ENCODE results near the gene ELF4. TPM values are rescaled to one million over a fixed set of nuclear protein-coding genes. Genes with fewer than 3 reads are reported as not detected.

Gene ELF4
- total and polyA plus RNA-seq, 2 of the 13 experiments (the other 11 are each of a cell fraction or from before 2014, with no cell fraction given), result 1.3 to 2.6 TPM

- TF ChIP-seq ZNF234 (CRISPR knock-in tag; conservative IDR thresholded peaks at IDR 0.05) (no peak), RNF2 (conservative IDR thresholded peaks at IDR 0.05; ENCODE audit: low read depth) (no peak), AFF4 (CRISPR knock-in tag; IDR thresholded peaks at IDR 0.05) (no peak)
These were observed 95.1 kb downstream of the ELF4 start (continued) for GRCh38 chrX:130015181-130015580.

Other genes with a start within 250 kb of the ELF4 start
- gene UTP14A, start 204.3 kb downstream of the ELF4 start, total RNA-seq (2016; rRNA removed; fragmentation: Illumina TruSeq; extraction: Trizol), result 19.0 and 27.4 TPM in 2 replicates
- 6.5 and 7.4 TPM in 2 replicates for gene UTP14A, start 204.3 kb downstream of the ELF4 start, polyA plus RNA-seq (2011; rRNA removed)
- 1.4 and 4.1 TPM in 2 replicates for gene BCORL1, start 127.9 kb downstream of the ELF4 start, total RNA-seq (2016; rRNA removed; fragmentation: Illumina TruSeq; extraction: Trizol)
- gene BCORL1, start 127.9 kb downstream of the ELF4 start, polyA plus RNA-seq (2011; rRNA removed), result 0.67 and 0.71 TPM in 2 replicates
- 46.9 and 69.3 TPM in 2 replicates for gene AIFM1, start 55.3 kb upstream of the ELF4 start, total RNA-seq (2016; rRNA removed; fragmentation: Illumina TruSeq; extraction: Trizol)
- 35.0 and 42.8 TPM in 2 replicates for gene AIFM1, start 55.3 kb upstream of the ELF4 start, polyA plus RNA-seq (2011; rRNA removed)
- not detected in 2 replicates for gene RAB33A, start 61.5 kb upstream of the ELF4 start, total RNA-seq (2016; rRNA removed; fragmentation: Illumina TruSeq; extraction: Trizol)
- gene RAB33A, start 61.5 kb upstream of the ELF4 start, polyA plus RNA-seq (2011; rRNA removed), result 0.18 and 0.26 TPM in 2 replicates
- gene ZNF280C, start 158.4 kb upstream of the ELF4 start, total RNA-seq (2016; rRNA removed; fragmentation: Illumina TruSeq; extraction: Trizol), result 3.3 and 5.4 TPM in 2 replicates
- gene ZNF280C, start 158.4 kb upstream of the ELF4 start, polyA plus RNA-seq (2011; rRNA removed), result 2.7 and 3.0 TPM in 2 replicates
- gene SLC25A14, start 229.4 kb upstream of the ELF4 start, total RNA-seq (2016; rRNA removed; fragmentation: Illumina TruSeq; extraction: Trizol), result 7.4 and 14.0 TPM in 2 replicates
- 12.8 and 15.6 TPM in 2 replicates for gene SLC25A14, start 229.4 kb upstream of the ELF4 start, polyA plus RNA-seq (2011; rRNA removed)

All from HepG2 (cell line).